Measurements from ENCODE around the gene CST5. TPM values are rescaled to one million over a fixed set of nuclear protein-coding genes. Genes with fewer than 3 reads are reported as not detected.
"Not testable (repeated sequence)": the region's sequence is repeated elsewhere in the genome, so short reads cannot be mapped to it uniquely, and the experiment has no call there.

CST5 gene
- total RNA-seq, 2 donors from 2014 or later = not detected

DNA sequence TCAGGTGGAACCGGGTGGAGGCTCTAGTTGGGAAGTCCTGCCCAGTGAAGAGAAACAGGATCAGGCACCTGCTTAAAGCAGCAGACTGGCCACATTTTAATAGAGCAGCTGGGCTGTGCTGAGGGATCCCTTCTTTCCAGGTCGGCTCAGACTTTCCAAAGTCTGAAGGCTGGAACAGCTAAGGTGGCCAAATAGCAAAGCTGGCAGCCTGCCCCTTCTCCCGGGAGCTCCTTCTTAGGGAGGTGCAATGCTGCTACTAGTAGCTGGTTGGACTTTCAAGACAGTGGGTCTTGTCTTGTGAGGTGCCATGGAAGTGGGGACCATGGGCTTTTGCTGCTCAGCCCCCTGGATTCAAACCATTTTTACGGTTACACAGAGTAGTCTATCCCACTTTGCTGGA lies 30.7 kb upstream of the CST5 start:
- no peak for TF ChIP-seq POLR2AphosphoS5 (IDR thresholded peaks at IDR 0.05)
- TF ChIP-seq, protein P1, sequence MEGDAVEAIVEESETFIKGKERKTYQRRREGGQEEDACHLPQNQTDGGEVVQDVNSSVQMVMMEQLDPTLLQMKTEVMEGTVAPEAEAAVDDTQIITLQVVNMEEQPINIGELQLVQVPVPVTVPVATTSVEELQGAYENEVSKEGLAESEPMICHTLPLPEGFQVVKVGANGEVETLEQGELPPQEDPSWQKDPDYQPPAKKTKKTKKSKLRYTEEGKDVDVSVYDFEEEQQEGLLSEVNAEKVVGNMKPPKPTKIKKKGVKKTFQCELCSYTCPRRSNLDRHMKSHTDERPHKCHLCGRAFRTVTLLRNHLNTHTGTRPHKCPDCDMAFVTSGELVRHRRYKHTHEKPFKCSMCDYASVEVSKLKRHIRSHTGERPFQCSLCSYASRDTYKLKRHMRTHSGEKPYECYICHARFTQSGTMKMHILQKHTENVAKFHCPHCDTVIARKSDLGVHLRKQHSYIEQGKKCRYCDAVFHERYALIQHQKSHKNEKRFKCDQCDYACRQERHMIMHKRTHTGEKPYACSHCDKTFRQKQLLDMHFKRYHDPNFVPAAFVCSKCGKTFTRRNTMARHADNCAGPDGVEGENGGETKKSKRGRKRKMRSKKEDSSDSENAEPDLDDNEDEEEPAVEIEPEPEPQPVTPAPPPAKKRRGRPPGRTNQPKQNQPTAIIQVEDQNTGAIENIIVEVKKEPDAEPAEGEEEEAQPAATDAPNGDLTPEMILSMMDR (IDR thresholded peaks at IDR 0.05) = no peak
- no peak for TF ChIP-seq POLR2A (IDR thresholded peaks at IDR 0.05)
- Histone ChIP-seq H3K4me3 (no peak overlapping the region), H3K27me3 (replicated peaks; ENCODE audit: insufficient read depth) (no peaks in the 10 kb centered on the region), H3K4me1 (replicated peaks) (no peaks in the 10 kb centered on the region), H3K9me3 (no peaks in the 10 kb centered on the region), H3K36me3 (no peaks in the 10 kb centered on the region), H3K27ac (no peak overlapping the region)
- no peak for DNase-seq (ENCODE audit: low spot score)
- intact Hi-C loops (cut with DNase I) = no loop called here
- 60% methylated on average over 4 of the region's 4 CpGs for WGBS

DNA sequence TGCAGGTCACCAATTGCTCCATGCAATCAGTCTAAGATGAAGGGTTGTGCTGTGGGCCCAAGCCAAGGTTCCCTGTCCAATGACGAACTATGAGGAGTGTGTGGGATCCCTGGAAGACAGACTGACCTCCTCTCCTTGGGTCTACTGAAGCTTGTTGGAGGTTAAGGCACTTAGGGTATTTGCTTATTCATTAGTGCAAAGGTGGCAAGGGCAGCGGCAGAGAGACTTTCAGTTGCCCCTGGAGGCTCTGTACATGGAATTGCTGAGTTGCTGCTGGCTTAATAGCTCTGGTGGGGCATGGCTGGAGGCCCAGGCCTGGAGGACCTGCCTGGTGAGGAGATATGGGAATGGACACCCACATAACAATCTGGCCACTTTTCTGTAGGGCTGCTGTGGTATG lies 29.8 kb upstream of the CST5 start:
- H3K9me3 ChIP-seq = no peaks in the 10 kb centered on the region
- DNase-seq (ENCODE audit: low spot score) = no peak
- TF ChIP-seq, protein P1 (IDR thresholded peaks at IDR 0.05) = no peak
- TF ChIP-seq POLR2A (IDR thresholded peaks at IDR 0.05) (no peak), POLR2AphosphoS5 (IDR thresholded peaks at IDR 0.05) (no peak)
- WGBS = 96% methylated on average over 2 of the region's 2 CpGs
- H3K27me3 ChIP-seq (replicated peaks; ENCODE audit: insufficient read depth) = no peaks in the 10 kb centered on the region
- intact Hi-C loops (cut with DNase I) = no loop called here
- H3K4me1 ChIP-seq (replicated peaks) = no peaks in the 10 kb centered on the region
- H3K27ac ChIP-seq = no peak overlapping the region
- no peaks in the 10 kb centered on the region for H3K36me3 ChIP-seq
- H3K4me3 ChIP-seq = no peak overlapping the region

DNA sequence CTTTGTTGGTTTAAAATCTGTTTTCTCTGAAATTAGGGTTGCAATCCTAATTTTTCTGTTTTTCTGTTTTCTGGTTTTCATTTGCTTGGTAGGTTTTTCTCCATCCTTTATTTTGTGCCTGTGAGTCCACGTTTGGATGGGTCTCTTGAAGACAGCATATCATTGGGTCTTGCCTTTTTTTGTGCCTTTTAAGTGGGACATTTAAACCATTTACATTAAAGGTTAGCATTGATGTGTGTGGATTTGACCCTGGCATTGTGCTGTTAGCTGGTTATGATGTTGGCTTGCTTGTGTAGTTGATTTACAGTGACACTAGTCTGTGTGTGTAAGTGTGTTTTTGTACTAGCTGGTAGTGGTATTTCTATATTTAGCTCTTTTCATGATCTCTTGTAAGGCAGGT lies 28.0 kb upstream of the CST5 start:
- no peak overlapping the region for H3K4me3 ChIP-seq
- H3K4me1 ChIP-seq (replicated peaks) = no peaks in the 10 kb centered on the region
- intact Hi-C loops (cut with DNase I) = no loop called here
- TF ChIP-seq POLR2A (IDR thresholded peaks at IDR 0.05) (no peak), POLR2AphosphoS5 (IDR thresholded peaks at IDR 0.05) (no peak)
- TF ChIP-seq, protein P1 (IDR thresholded peaks at IDR 0.05) = no peak
- WGBS = 36% methylated on average over 1 of the region's 1 CpG
- no peaks in the 10 kb centered on the region for H3K36me3 ChIP-seq
- no peak overlapping the region for H3K27ac ChIP-seq
- no peaks in the 10 kb centered on the region for H3K9me3 ChIP-seq
- H3K27me3 ChIP-seq (replicated peaks; ENCODE audit: insufficient read depth) = no peaks in the 10 kb centered on the region
- DNase-seq (ENCODE audit: low spot score) = no peak

DNA sequence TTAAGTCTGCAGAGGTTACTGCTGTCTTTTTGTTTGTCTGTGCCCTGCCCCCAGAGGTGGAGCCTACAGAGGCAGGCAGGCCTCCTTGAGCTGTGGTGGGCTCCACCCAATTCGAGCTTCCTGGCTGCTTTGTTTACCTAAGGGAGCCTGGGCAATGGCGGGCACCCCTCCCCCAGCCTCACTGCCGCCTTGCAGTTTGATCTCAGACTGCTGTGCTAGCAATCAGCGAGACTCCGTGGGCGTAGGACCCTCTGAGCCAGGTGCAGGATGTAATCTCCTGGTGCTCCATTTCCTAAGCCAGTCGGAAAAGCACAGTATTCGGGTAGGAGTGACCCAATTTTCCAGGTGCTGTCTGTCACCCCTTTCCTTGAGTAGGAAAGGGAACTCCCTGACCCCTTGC lies 22.8 kb upstream of the CST5 start:
- H3K27ac ChIP-seq; H3K4me1 ChIP-seq (replicated peaks); H3K27me3 ChIP-seq (replicated peaks; ENCODE audit: insufficient read depth); H3K36me3 ChIP-seq; H3K4me3 ChIP-seq; DNase-seq (ENCODE audit: low spot score); intact Hi-C loops (cut with DNase I); H3K9me3 ChIP-seq: not testable (repeated sequence)
- 22% methylated on average over 5 of the region's 8 CpGs for WGBS

DNA sequence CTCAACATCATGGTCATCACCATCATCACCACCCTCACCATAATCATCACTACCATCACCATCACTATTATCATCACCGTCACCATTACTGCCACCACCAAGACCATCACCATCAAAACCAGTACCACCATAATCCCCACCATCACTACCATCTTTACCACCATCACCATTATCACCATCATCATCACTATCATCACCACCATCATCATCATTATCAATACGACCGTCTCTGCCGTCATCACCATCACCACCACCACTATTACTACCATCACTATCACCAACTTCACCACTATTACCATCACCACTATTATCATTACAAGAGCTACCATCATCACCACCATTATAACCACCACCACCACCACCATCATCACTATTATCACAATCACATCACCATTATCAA lies 11.3 kb upstream of the CST5 start:
- WGBS = 99% methylated on average over 4 of the region's 4 CpGs
- H3K4me3 ChIP-seq; DNase-seq (ENCODE audit: low spot score); H3K27ac ChIP-seq; H3K36me3 ChIP-seq; H3K27me3 ChIP-seq (replicated peaks; ENCODE audit: insufficient read depth); H3K4me1 ChIP-seq (replicated peaks); H3K9me3 ChIP-seq; intact Hi-C loops (cut with DNase I): not testable (repeated sequence)

DNA sequence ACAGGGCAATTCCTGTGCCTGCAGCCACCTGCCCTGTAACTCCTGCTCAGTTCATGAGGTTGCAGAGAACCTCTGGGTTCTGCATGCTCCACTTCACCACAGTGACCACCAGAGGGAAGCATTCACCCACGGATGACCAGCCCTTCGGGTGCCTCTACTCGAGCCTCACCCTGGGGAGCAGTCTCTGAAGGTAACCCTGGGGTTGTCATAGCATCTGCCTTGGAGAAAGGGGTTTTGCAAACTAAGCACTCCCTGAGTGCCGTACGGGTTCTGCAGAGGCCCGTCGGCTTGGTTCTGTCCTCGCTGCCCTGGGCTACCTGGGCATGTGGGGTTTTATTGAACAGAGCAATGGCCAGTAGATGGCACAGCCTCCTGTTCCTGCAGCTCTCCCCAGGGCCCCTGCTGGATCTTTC lies 10.2 kb upstream of the CST5 start:
- 19% methylated on average over 8 of the region's 8 CpGs for WGBS
- Histone ChIP-seq H3K4me3 (no peak overlapping the region), H3K27ac (no peak overlapping the region), H3K27me3 (replicated peaks; ENCODE audit: insufficient read depth) (no peaks in the 10 kb centered on the region), H3K4me1 (replicated peaks) (no peaks in the 10 kb centered on the region), H3K36me3 (no peaks in the 10 kb centered on the region), H3K9me3 (no peaks in the 10 kb centered on the region)
- TF ChIP-seq, protein P1 (IDR thresholded peaks at IDR 0.05) = peak; percentile 19 to 77 (median 69)
- TF ChIP-seq POLR2A (IDR thresholded peaks at IDR 0.05) (no peak), POLR2AphosphoS5 (IDR thresholded peaks at IDR 0.05) (no peak)
- intact Hi-C loops (cut with DNase I) = no loop called here
- peak; percentile 32 for DNase-seq (ENCODE audit: low spot score)

Measured in prostate gland (tissue), 2 donors.